GM23338 (cell line): ENCODE data around the gene NCDN.

Experiments used
- EZH2 ChIP-seq: fragments of 200-600 bp; sonication (generic); IDR thresholded peaks from one replicate; pipeline ENCODE4 v1.8.0; 2017; ENCODE audit warnings: antibody characterized with exemption, mild to moderate bottlenecking, low read depth; ENCODE audit not compliant: unreplicated experiment
- EZH2phosphoT487 ChIP-seq: fragments of 200-600 bp; sonication (generic); IDR thresholded peaks from one replicate; pipeline ENCODE4 v1.8.1; 2018; ENCODE audit warnings: antibody characterized with exemption; ENCODE audit not compliant: unreplicated experiment
- POLR2AphosphoS5 ChIP-seq: IDR thresholded peaks from 2 replicates; pipeline ENCODE4 v1.6.1; 2016; ENCODE audit warnings: antibody characterized with exemption, low read depth
- REST ChIP-seq: IDR thresholded peaks from one replicate; pipeline ENCODE4 v1.6.1; 2018; ENCODE audit warnings: antibody characterized with exemption; ENCODE audit not compliant: unreplicated experiment
- TF ChIP-seq, protein P1 (sequence below), 2 experiments: fragments of 200-600 bp in 1 of 2; sonication (generic) in 1 of 2; conservative IDR thresholded peaks; 2 replicates each; pipeline versions ENCODE4 v1.5.1 to v1.6.1; 2016 to 2017; ENCODE audit warnings: antibody characterized with exemption in 2 of 2, low read depth in 2 of 2, mild to moderate bottlenecking in 2 of 2, moderate library complexity in 1 of 2

GRCh38 chr1:35561972-35562680 lies 4.5 kb downstream of the NCDN start:
- no peak for TF ChIP-seq EZH2
- TF ChIP-seq, protein P1, sequence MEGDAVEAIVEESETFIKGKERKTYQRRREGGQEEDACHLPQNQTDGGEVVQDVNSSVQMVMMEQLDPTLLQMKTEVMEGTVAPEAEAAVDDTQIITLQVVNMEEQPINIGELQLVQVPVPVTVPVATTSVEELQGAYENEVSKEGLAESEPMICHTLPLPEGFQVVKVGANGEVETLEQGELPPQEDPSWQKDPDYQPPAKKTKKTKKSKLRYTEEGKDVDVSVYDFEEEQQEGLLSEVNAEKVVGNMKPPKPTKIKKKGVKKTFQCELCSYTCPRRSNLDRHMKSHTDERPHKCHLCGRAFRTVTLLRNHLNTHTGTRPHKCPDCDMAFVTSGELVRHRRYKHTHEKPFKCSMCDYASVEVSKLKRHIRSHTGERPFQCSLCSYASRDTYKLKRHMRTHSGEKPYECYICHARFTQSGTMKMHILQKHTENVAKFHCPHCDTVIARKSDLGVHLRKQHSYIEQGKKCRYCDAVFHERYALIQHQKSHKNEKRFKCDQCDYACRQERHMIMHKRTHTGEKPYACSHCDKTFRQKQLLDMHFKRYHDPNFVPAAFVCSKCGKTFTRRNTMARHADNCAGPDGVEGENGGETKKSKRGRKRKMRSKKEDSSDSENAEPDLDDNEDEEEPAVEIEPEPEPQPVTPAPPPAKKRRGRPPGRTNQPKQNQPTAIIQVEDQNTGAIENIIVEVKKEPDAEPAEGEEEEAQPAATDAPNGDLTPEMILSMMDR (conservative IDR thresholded peaks at IDR 0.05; ENCODE audit: low read depth in 2 of 2) = no peak
- TF ChIP-seq EZH2phosphoT487 = no peak
- TF ChIP-seq REST = no peak
- no peak for TF ChIP-seq POLR2AphosphoS5
